HepG2 (cell line): ENCODE results near the gene MVP. TPM values are rescaled to one million over a fixed set of nuclear protein-coding genes. Genes with fewer than 3 reads are reported as not detected.

Source experiments
- HIC2 ChIP-seq: sonication (generic); formaldehyde crosslinking; IDR thresholded peaks from 2 replicates; pipeline ENCODE4 v1.9.0; 2022; ENCODE audit warnings: low read depth, missing genetic modification reagents
- MED13 ChIP-seq: sonication (generic); formaldehyde crosslinking; IDR thresholded peaks from 2 replicates; pipeline ENCODE4 v1.5.0; 2020; ENCODE audit warnings: missing genetic modification reagents
- PITX1 ChIP-seq: sonication (generic); formaldehyde crosslinking; IDR thresholded peaks from 2 replicates; pipeline ENCODE4 v1.5.1; 2020; ENCODE audit warnings: mild to moderate bottlenecking, missing genetic modification reagents
- RCOR2 ChIP-seq: IDR thresholded peaks from 2 replicates; pipeline ENCODE4 v1.6.1; 2016; ENCODE audit warnings: missing biosample characterization, missing genetic modification reagents
- SUZ12 ChIP-seq: fragments of 150-350 bp; IDR thresholded peaks from 2 replicates; pipeline ENCODE4 v1.6.1; 2014; ENCODE audit warnings: low read depth, low read length
- ZBTB40 ChIP-seq, 2 experiments: fragments of 450-650 bp in 1 of 2; sonication (generic) in 1 of 2; formaldehyde crosslinking in 1 of 2; IDR thresholded peaks; 2 replicates each; pipeline versions ENCODE4 v1.6.1 to v1.8.0; 2016 to 2022; ENCODE audit warnings: antibody characterized with exemption in 1 of 2, mild to moderate bottlenecking in 1 of 2, missing genetic modification reagents in 1 of 2
- ZNF335 ChIP-seq: sonication (generic); formaldehyde crosslinking; IDR thresholded peaks from 2 replicates; pipeline ENCODE4 v1.4.0; 2020; ENCODE audit warnings: missing genetic modification reagents
- ZNF44 ChIP-seq: sonication (generic); formaldehyde crosslinking; IDR thresholded peaks from 2 replicates; pipeline ENCODE4 v1.5.1; 2020; ENCODE audit warnings: mild to moderate bottlenecking, missing genetic modification reagents
- ZNF761 ChIP-seq: sonication (generic); formaldehyde crosslinking; conservative IDR thresholded peaks from 2 replicates; pipeline ENCODE4 v1.4.0; 2020; ENCODE audit warnings: mild to moderate bottlenecking, missing genetic modification reagents
- polyA plus RNA-seq, 8 experiments: library from polyadenylated mRNA; depleted of rRNA in 3 of 8; stranded (reverse) in 7 of 8; unstranded in 1 of 8; fragments of >200 nt; fragmentation: Illumina TruSeq in 4 of 8; extraction: Trizol in 4 of 8; gene quantifications; 2 replicates each; pipeline versions ENCODE4 v1.2.1 to v1.2.3, GENCODE V29; 2011 to 2016; ENCODE audit warnings: low read depth in 4 of 8, missing spikeins in 1 of 8, mixed read lengths in 1 of 8; ENCODE audit not compliant: insufficient read depth in 1 of 8
- total RNA-seq, 5 experiments: library from RNA; depleted of rRNA; stranded (reverse); fragments of >200 nt; fragmentation: Illumina TruSeq; extraction: Trizol; gene quantifications; 2 replicates each; pipeline ENCODE4 v1.2.3, GENCODE V29; 2016; ENCODE audit warnings: low read depth in 1 of 5
- TF ChIP-seq, protein P1 (sequence below): sonication (generic); formaldehyde crosslinking; IDR thresholded peaks from 2 replicates; pipeline ENCODE4 v1.4.0; 2020; ENCODE audit warnings: missing genetic modification reagents
- TF ChIP-seq, protein P2 (sequence below): sonication (generic); formaldehyde crosslinking; IDR thresholded peaks from 2 replicates; pipeline ENCODE4 v1.8.1; 2023; ENCODE audit warnings: mild to moderate bottlenecking, missing genetic modification reagents

The MVP gene
- total and polyA plus RNA-seq, 2 of the 13 experiments (the other 11 are each of a cell fraction or from before 2014, with no cell fraction given): 22.9 to 43.5 TPM

GRCh38 chr16:29790183-29790948, 29.9 kb upstream of the MVP start, which contains the start of gene KIF22 (continued):
- peak; percentile 95 for TF ChIP-seq ZBTB40 (IDR thresholded peaks at IDR 0.05)
- peak; percentile 46; the same call in 1 of the 2 replicates for TF ChIP-seq ZBTB40 (CRISPR knock-in tag; IDR thresholded peaks at IDR 0.05)
- TF ChIP-seq ZNF44 (CRISPR knock-in tag): peak; percentile 28; the same call in 1 of the 2 replicates
- TF ChIP-seq PITX1 (CRISPR knock-in tag): peak; percentile 79; the same call in 1 of the 2 replicates
- TF ChIP-seq HIC2 (CRISPR knock-in tag): peak; percentile 46; the same call in 1 of the 2 replicates
- TF ChIP-seq RCOR2 (CRISPR knock-in tag): 0 out of 2 replicates have a peak, but pooled peaks have one; percentile 46
- TF ChIP-seq, protein P1, sequence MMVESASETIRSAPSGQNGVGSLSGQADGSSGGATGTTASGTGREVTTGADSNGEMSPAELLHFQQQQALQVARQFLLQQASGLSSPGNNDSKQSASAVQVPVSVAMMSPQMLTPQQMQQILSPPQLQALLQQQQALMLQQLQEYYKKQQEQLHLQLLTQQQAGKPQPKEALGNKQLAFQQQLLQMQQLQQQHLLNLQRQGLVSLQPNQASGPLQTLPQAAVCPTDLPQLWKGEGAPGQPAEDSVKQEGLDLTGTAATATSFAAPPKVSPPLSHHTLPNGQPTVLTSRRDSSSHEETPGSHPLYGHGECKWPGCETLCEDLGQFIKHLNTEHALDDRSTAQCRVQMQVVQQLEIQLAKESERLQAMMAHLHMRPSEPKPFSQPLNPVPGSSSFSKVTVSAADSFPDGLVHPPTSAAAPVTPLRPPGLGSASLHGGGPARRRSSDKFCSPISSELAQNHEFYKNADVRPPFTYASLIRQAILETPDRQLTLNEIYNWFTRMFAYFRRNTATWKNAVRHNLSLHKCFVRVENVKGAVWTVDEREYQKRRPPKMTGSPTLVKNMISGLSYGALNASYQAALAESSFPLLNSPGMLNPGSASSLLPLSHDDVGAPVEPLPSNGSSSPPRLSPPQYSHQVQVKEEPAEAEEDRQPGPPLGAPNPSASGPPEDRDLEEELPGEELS (CRISPR knock-in tag): peak; percentile 52; the same call in 1 of the 2 replicates
- TF ChIP-seq, protein P2, sequence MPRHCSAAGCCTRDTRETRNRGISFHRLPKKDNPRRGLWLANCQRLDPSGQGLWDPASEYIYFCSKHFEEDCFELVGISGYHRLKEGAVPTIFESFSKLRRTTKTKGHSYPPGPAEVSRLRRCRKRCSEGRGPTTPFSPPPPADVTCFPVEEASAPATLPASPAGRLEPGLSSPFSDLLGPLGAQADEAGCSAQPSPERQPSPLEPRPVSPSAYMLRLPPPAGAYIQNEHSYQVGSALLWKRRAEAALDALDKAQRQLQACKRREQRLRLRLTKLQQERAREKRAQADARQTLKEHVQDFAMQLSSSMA (CRISPR knock-in tag): no peak
- 0 out of 2 replicates have a peak, but pooled peaks have one; percentile 51 for TF ChIP-seq ZNF335 (CRISPR knock-in tag)
- peak; percentile 91 for TF ChIP-seq MED13 (CRISPR knock-in tag)
- TF ChIP-seq ZNF761 (CRISPR knock-in tag): peak; percentile 52; the same call in 1 of the 2 replicates
- TF ChIP-seq SUZ12: 0 out of 2 replicates have a peak, but pooled peaks have one; percentile 9
